Endothelial cell of umbilical vein (primary cell): ENCODE results near the gene CACNB4. TPM values are rescaled to one million over a fixed set of nuclear protein-coding genes. Genes with fewer than 3 reads are reported as not detected.

Experiments
- BruUV-seq: library from RNA; stranded (reverse); fragments of 400-500 nt; replicated peaks from 2 replicates; lab custom pipeline; 2021; lab: Mats Ljungman, UMichigan
- CTCF ChIA-PET: fragments of 300-600, 350-600 bp; sonication (Branson Sonifier 250); formaldehyde crosslinking; loops from one replicate; lab custom pipeline; 2021; ENCODE audit warnings: antibody characterized with exemption, inconsistent platforms; lab: Charles Lee
- POLR2A ChIA-PET: fragments of 300-600, 350-600 bp; sonication (Branson Sonifier 250); formaldehyde crosslinking; loops from one replicate; lab custom pipeline; 2021; ENCODE audit warnings: antibody characterized with exemption, inconsistent platforms; lab: Charles Lee
- DNase-seq: peaks from one replicate; pipeline ENCODE4 v3.0.0-alpha.2; 2011; ENCODE audit warnings: low read depth, low spot score
- FAIRE-seq: peaks from 2 replicates; lab custom pipeline; 2011; peaks lifted over from hg19 to GRCh38; lab: Jason Lieb, UNC
- H2AFZ ChIP-seq: 2 replicates; pipeline ENCODE4 v1.6.0; 2012; ENCODE audit warnings: low read depth, low read length, control low read depth, inconsistent platforms
- H3K27ac ChIP-seq: 2 replicates; pipeline ENCODE4 v1.5.1; 2011; ENCODE audit warnings: low read depth, mild to moderate bottlenecking, control low read depth, low read length, moderate library complexity; ENCODE audit not compliant: insufficient read depth
- H3K27me3 ChIP-seq, 2 experiments: 2 replicates each; pipeline versions ENCODE4 v1.6.0 to v1.6.1; 2011; ENCODE audit warnings: low read length in 2 of 2, mixed read lengths in 1 of 2; ENCODE audit not compliant: control insufficient read depth in 2 of 2, insufficient read depth in 2 of 2
- H3K36me3 ChIP-seq, 2 experiments: 2 replicates in 1 of 2; 3 replicates in 1 of 2; pipeline ENCODE4 v1.5.1; 2011; ENCODE audit warnings: low read length in 2 of 2, mild to moderate bottlenecking in 1 of 2, moderate library complexity in 1 of 2; ENCODE audit not compliant: control insufficient read depth in 2 of 2, insufficient read depth in 2 of 2; ENCODE audit errors: extremely low read depth in 1 of 2
- H3K4me1 ChIP-seq: 3 replicates; pipeline ENCODE4 v1.5.1; 2011; ENCODE audit warnings: mild to moderate bottlenecking, low read length; ENCODE audit not compliant: control insufficient read depth, insufficient read depth; ENCODE audit errors: extremely low read depth
- H3K4me2 ChIP-seq: 2 replicates; pipeline ENCODE4 v1.6.1; 2011; ENCODE audit warnings: low read length, control low read depth, mixed read lengths; ENCODE audit not compliant: insufficient read depth
- H3K4me3 ChIP-seq, 3 experiments: fragments of 200-600 bp in 1 of 3; sonication (generic), shearing (Covaris generic) in 1 of 3; replicated peaks in 1 of 3; 2 replicates each; pipeline ENCODE4 v1.5.1; 2011 to 2016; ENCODE audit warnings: control low read depth in 3 of 3, low read length in 3 of 3, mild to moderate bottlenecking in 2 of 3, inconsistent platforms in 1 of 3, low read depth in 1 of 3, moderate library complexity in 1 of 3; ENCODE audit not compliant: insufficient read depth in 1 of 3
- H3K79me2 ChIP-seq: 2 replicates; pipeline ENCODE4 v1.6.0; 2012; ENCODE audit warnings: low read length, inconsistent platforms; ENCODE audit not compliant: control insufficient read depth, insufficient read depth
- H3K9ac ChIP-seq: replicated peaks from 2 replicates; pipeline ENCODE3; 2011; ENCODE audit warnings: low read length, control low read depth; ENCODE audit not compliant: insufficient read depth; ENCODE audit errors: extremely low read depth
- H3K9me1 ChIP-seq: replicated peaks from 3 replicates; pipeline ENCODE4 v1.6.0; 2011; ENCODE audit warnings: mild to moderate bottlenecking, low read length; ENCODE audit not compliant: control insufficient read depth, insufficient read depth; ENCODE audit errors: extremely low read depth
- H3K9me3 ChIP-seq: replicated peaks from 2 replicates; pipeline ENCODE4 v1.5.1; 2012; ENCODE audit warnings: low read length, inconsistent platforms; ENCODE audit not compliant: control insufficient read depth, insufficient read depth
- H4K20me1 ChIP-seq: replicated peaks from 2 replicates; pipeline ENCODE3; 2011; ENCODE audit warnings: mild to moderate bottlenecking, low read length; ENCODE audit not compliant: control insufficient read depth, insufficient read depth; ENCODE audit errors: extremely low read depth
- EZH2 ChIP-seq: IDR thresholded peaks from 2 replicates; pipeline ENCODE4 v1.6.1; 2012; ENCODE audit warnings: borderline replicate concordance, low read depth, mild to moderate bottlenecking, moderate library complexity, low read length, inconsistent platforms; ENCODE audit not compliant: severe bottlenecking
- FOS ChIP-seq: IDR thresholded peaks from 2 replicates; pipeline ENCODE4 v1.6.1; 2011; ENCODE audit warnings: mild to moderate bottlenecking, low read length, moderate library complexity, borderline replicate concordance; ENCODE audit not compliant: insufficient read depth
- GATA2 ChIP-seq: IDR thresholded peaks from 2 replicates; pipeline ENCODE4 v1.7.0; 2011; ENCODE audit warnings: low read depth, mild to moderate bottlenecking, moderate library complexity, mixed read lengths, low read length; ENCODE audit not compliant: insufficient read length, insufficient read depth
- JUN ChIP-seq: IDR thresholded peaks from 2 replicates; pipeline ENCODE4 v1.6.1; 2011; ENCODE audit warnings: borderline replicate concordance, low read depth; ENCODE audit not compliant: insufficient read length, insufficient read depth
- MYC ChIP-seq: IDR thresholded peaks from one replicate; pipeline ENCODE4 v1.6.1; 2011; ENCODE audit warnings: mild to moderate bottlenecking, low read depth, low read length
- POLR2A ChIP-seq: IDR thresholded peaks from 2 replicates; pipeline ENCODE4 v1.6.1; 2012; ENCODE audit warnings: low read depth, mild to moderate bottlenecking, control low read depth, low read length
- POLR2AphosphoS5 ChIP-seq: IDR thresholded peaks from 2 replicates; pipeline ENCODE4 v1.6.1; 2012; ENCODE audit warnings: low read depth, mild to moderate bottlenecking, control low read depth, low read length, moderate library complexity; ENCODE audit not compliant: insufficient read depth
- dilution Hi-C: fragments of 300-500 bp; cut with MboI; formaldehyde crosslinking; loops from one replicate; pipeline ENCODE4 v1.15.0; 2019; ENCODE audit warnings: low sequenced_read_pairs; ENCODE audit not compliant: extremely low pct_ligation_motif_present
- intact Hi-C: fragments of 100-400 bp; cut with micrococcal nuclease; formaldehyde crosslinking; loops from one replicate; pipeline ENCODE4 v1.10.0; 2022
- polyA plus RNA-seq, 4 experiments: library from polyadenylated mRNA; depleted of rRNA in 3 of 4; stranded (reverse) in 3 of 4; unstranded in 1 of 4; fragments of >200 nt; gene quantifications; 2 replicates each; pipeline versions ENCODE4 v1.2.1 to v1.2.3, GENCODE V29; 2011 to 2012; ENCODE audit warnings: missing spikeins in 1 of 4
- total RNA-seq: library from RNA; stranded (reverse); gene quantifications from 2 replicates; pipeline ENCODE4 v1.2.3, GENCODE V29; 2021
- TF ChIP-seq, protein P1 (sequence below): IDR thresholded peaks from 2 replicates; pipeline ENCODE4 v1.6.1; 2011; ENCODE audit not compliant: insufficient read depth, insufficient read length
- TF ChIP-seq, protein P2 (sequence below), 2 donors: IDR thresholded peaks; 1 replicate in 1 of 2; 2 replicates in 1 of 2; pipeline ENCODE4 v1.5.1; 2011; ENCODE audit warnings: low read length in 2 of 2, mild to moderate bottlenecking in 2 of 2, moderate library complexity in 2 of 2, control low read depth in 1 of 2, inconsistent platforms in 1 of 2, low read depth in 1 of 2; ENCODE audit not compliant: insufficient read depth in 1 of 2; ENCODE audit errors: extremely low read depth in 1 of 2

The CACNB4 gene
- total and polyA plus RNA-seq, 2 donors (not counting 3 experiments of a cell fraction or from before 2014, with no cell fraction given), result 0.23 to 0.58 TPM

DNA sequence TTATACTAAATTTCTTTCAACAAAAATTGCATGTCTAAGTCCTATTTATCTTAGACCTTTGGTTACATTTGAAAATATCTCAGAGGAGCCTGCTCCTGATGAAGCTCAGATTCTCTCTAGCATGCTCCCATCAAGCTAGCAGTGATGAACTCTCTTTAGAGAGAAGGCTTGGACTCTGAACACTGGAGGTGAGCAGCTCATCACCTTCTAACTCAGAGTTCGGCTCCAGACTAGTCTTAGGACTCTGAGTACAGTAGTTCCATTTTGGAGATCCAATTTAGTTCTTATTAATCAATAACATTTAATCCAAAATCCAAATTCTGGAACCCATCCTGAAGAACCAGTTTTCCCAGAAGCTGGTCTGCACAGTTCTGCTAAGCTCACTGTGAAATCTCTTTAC, 107.8 kb downstream of the CACNB4 start:
- CTCF ChIA-PET, result interaction anchor here (0.6 kb wide), 1 partner anchor 8 kb away, joined by 3 read pairs; no protein-coding TSS in a partner anchor
- dilution Hi-C loops, result no loop called here

More for the DNA sequence above, 107.8 kb downstream of the CACNB4 start:
- DNase-seq (no peak), FAIRE-seq (no peak)
- Histone ChIP-seq H3K79me2 (no peaks in the 10 kb centered on the region), H3K9me3 (no peaks in the 10 kb centered on the region), H3K27me3 (peaks cover 8 to 11% of the 10 kb centered on the region in 2 experiments), H3K9ac (no peak overlapping the region), H3K4me1 (no peaks in the 10 kb centered on the region), H3K4me2 (no peak overlapping the region), H3K4me3 (no peak overlapping the region), H2AFZ (no peak overlapping the region), H3K27ac (no peak overlapping the region), H3K36me3 (no peaks in the 10 kb centered on the region), H3K9me1 (no peaks in the 10 kb centered on the region), H4K20me1 (no peaks in the 10 kb centered on the region)
- TF ChIP-seq, protein P1, sequence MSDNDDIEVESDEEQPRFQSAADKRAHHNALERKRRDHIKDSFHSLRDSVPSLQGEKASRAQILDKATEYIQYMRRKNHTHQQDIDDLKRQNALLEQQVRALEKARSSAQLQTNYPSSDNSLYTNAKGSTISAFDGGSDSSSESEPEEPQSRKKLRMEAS, result no peak
- TF ChIP-seq EZH2 (no peak), GATA2 (no peak), POLR2A (no peak), POLR2AphosphoS5 (no peak), JUN (no peak), FOS (no peak), MYC (no peak)
- TF ChIP-seq, protein P2, sequence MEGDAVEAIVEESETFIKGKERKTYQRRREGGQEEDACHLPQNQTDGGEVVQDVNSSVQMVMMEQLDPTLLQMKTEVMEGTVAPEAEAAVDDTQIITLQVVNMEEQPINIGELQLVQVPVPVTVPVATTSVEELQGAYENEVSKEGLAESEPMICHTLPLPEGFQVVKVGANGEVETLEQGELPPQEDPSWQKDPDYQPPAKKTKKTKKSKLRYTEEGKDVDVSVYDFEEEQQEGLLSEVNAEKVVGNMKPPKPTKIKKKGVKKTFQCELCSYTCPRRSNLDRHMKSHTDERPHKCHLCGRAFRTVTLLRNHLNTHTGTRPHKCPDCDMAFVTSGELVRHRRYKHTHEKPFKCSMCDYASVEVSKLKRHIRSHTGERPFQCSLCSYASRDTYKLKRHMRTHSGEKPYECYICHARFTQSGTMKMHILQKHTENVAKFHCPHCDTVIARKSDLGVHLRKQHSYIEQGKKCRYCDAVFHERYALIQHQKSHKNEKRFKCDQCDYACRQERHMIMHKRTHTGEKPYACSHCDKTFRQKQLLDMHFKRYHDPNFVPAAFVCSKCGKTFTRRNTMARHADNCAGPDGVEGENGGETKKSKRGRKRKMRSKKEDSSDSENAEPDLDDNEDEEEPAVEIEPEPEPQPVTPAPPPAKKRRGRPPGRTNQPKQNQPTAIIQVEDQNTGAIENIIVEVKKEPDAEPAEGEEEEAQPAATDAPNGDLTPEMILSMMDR (IDR thresholded peaks at IDR 0.05; ENCODE audit: extremely low read depth in 1 of 2, insufficient read depth in 1 of 2, low read depth in 1 of 2, low read length in 2 of 2), result no peak
- no TSS peak for BruUV-seq
- intact Hi-C loops, result no loop called here
- POLR2A ChIA-PET, result no interaction called here
